ENCODE data around the gene CLASP1. TPM values are rescaled to one million over a fixed set of nuclear protein-coding genes. Genes with fewer than 3 reads are reported as not detected.
"Not testable (repeated sequence)": the region's sequence is repeated elsewhere in the genome, so short reads cannot be mapped to it uniquely, and the experiment has no call there.

CLASP1 gene
- total RNA-seq, 1 donor from 2014 or later: 163 TPM

- peaks cover 2% of the 10 kb centered on the region for H3K27me3 Mint-ChIP-seq (ENCODE audit: unreplicated experiment)
- H3K4me1 Mint-ChIP-seq (ENCODE audit: low read depth, unreplicated experiment): no peaks in the 10 kb centered on the region
- peaks cover 8% of the 10 kb centered on the region for H3K36me3 Mint-ChIP-seq (ENCODE audit: unreplicated experiment)
- no peak for TF ChIP-seq CTCF (IDR thresholded peaks at IDR 0.05; ENCODE audit: partially characterized antibody, unreplicated experiment)
- DNase-seq: no peak
- no peak overlapping the region for H3K4me3 Mint-ChIP-seq (ENCODE audit: unreplicated experiment)
- H3K9me3 Mint-ChIP-seq (ENCODE audit: unreplicated experiment): peaks cover 10% of the 10 kb centered on the region
- no peak overlapping the region for H3K27ac Mint-ChIP-seq (ENCODE audit: unreplicated experiment)
Observed at GRCh38 chr2:121375621-121376159, 273.6 kb downstream of the CLASP1 start.

GRCh38 chr2:121374412-121375075 lies 274.7 kb downstream of the CLASP1 start:
- not testable (repeated sequence) for DNase-seq; H3K27ac Mint-ChIP-seq (ENCODE audit: unreplicated experiment); H3K9me3 Mint-ChIP-seq (ENCODE audit: unreplicated experiment); H3K27me3 Mint-ChIP-seq (ENCODE audit: unreplicated experiment); H3K4me1 Mint-ChIP-seq (ENCODE audit: low read depth, unreplicated experiment); H3K4me3 Mint-ChIP-seq (ENCODE audit: unreplicated experiment)
- peaks cover 11% of the 10 kb centered on the region for H3K36me3 Mint-ChIP-seq (ENCODE audit: unreplicated experiment)

GRCh38 chr2:121372721-121373353 lies 276.4 kb downstream of the CLASP1 start:
- TF ChIP-seq CTCF (IDR thresholded peaks at IDR 0.05; ENCODE audit: partially characterized antibody, unreplicated experiment): no peak
- Mint-ChIP-seq H3K36me3 (ENCODE audit: unreplicated experiment) (peaks cover 11% of the 10 kb centered on the region), H3K27ac (ENCODE audit: unreplicated experiment) (no peak overlapping the region), H3K4me1 (ENCODE audit: low read depth, unreplicated experiment) (no peaks in the 10 kb centered on the region), H3K4me3 (ENCODE audit: unreplicated experiment) (no peak overlapping the region), H3K27me3 (ENCODE audit: unreplicated experiment) (peaks cover 2% of the 10 kb centered on the region), H3K9me3 (ENCODE audit: unreplicated experiment) (peaks cover 10% of the 10 kb centered on the region)
- DNase-seq: no peak

- Mint-ChIP-seq H3K27ac (ENCODE audit: unreplicated experiment) (no peak overlapping the region), H3K27me3 (ENCODE audit: unreplicated experiment) (peaks cover 2% of the 10 kb centered on the region), H3K36me3 (ENCODE audit: unreplicated experiment) (peaks cover 11% of the 10 kb centered on the region), H3K4me3 (ENCODE audit: unreplicated experiment) (no peak overlapping the region), H3K9me3 (ENCODE audit: unreplicated experiment) (peaks cover 10% of the 10 kb centered on the region), H3K4me1 (ENCODE audit: low read depth, unreplicated experiment) (no peaks in the 10 kb centered on the region)
- no peak for TF ChIP-seq CTCF (IDR thresholded peaks at IDR 0.05; ENCODE audit: partially characterized antibody, unreplicated experiment)
- DNase-seq: no peak
Observed at GRCh38 chr2:121372082-121372481, 277.2 kb downstream of the CLASP1 start.

- no peak overlapping the region for H3K4me3 Mint-ChIP-seq (ENCODE audit: unreplicated experiment)
- no peak for DNase-seq
- peaks cover 9% of the 10 kb centered on the region for H3K9me3 Mint-ChIP-seq (ENCODE audit: unreplicated experiment)
- no peak for TF ChIP-seq CTCF (IDR thresholded peaks at IDR 0.05; ENCODE audit: partially characterized antibody, unreplicated experiment)
- H3K36me3 Mint-ChIP-seq (ENCODE audit: unreplicated experiment): peaks cover 5% of the 10 kb centered on the region
- H3K4me1 Mint-ChIP-seq (ENCODE audit: low read depth, unreplicated experiment): no peaks in the 10 kb centered on the region
- H3K27me3 Mint-ChIP-seq (ENCODE audit: unreplicated experiment): no peaks in the 10 kb centered on the region
- no peak overlapping the region for H3K27ac Mint-ChIP-seq (ENCODE audit: unreplicated experiment)
Observed at GRCh38 chr2:121368836-121369235, 280.4 kb downstream of the CLASP1 start.

All from glutamatergic neuron (in vitro differentiated cells).